Ovary (tissue), 3 donors: ENCODE data around the gene IL22.

Experiments
- POLR2A ChIP-seq: fragments of 450-650 bp; IDR thresholded peaks from one replicate; pipeline ENCODE4 v1.6.1; 2017; ENCODE audit warnings: antibody characterized with exemption, mild to moderate bottlenecking, moderate library complexity
- TF ChIP-seq, protein P1 (sequence below), 3 donors: fragments of 450-650 bp in 2 of 3; fragments of 200-600 bp in 1 of 3; IDR thresholded peaks; one replicate each; pipeline versions ENCODE4 v1.5.1 to v1.8.0; 2016 to 2022; ENCODE audit warnings: antibody characterized with exemption in 3 of 3, mild to moderate bottlenecking in 1 of 3
- donor health status: DM: no; HTN: no; CAD: no.

GRCh38 chr12:68270358-68270757, 17.0 kb upstream of the IL22 start:
- TF ChIP-seq, protein P1, sequence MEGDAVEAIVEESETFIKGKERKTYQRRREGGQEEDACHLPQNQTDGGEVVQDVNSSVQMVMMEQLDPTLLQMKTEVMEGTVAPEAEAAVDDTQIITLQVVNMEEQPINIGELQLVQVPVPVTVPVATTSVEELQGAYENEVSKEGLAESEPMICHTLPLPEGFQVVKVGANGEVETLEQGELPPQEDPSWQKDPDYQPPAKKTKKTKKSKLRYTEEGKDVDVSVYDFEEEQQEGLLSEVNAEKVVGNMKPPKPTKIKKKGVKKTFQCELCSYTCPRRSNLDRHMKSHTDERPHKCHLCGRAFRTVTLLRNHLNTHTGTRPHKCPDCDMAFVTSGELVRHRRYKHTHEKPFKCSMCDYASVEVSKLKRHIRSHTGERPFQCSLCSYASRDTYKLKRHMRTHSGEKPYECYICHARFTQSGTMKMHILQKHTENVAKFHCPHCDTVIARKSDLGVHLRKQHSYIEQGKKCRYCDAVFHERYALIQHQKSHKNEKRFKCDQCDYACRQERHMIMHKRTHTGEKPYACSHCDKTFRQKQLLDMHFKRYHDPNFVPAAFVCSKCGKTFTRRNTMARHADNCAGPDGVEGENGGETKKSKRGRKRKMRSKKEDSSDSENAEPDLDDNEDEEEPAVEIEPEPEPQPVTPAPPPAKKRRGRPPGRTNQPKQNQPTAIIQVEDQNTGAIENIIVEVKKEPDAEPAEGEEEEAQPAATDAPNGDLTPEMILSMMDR (IDR thresholded peaks at IDR 0.05) = no peak
- no peak for TF ChIP-seq POLR2A
